ENCODE data around the gene MLLT6.

DNA sequence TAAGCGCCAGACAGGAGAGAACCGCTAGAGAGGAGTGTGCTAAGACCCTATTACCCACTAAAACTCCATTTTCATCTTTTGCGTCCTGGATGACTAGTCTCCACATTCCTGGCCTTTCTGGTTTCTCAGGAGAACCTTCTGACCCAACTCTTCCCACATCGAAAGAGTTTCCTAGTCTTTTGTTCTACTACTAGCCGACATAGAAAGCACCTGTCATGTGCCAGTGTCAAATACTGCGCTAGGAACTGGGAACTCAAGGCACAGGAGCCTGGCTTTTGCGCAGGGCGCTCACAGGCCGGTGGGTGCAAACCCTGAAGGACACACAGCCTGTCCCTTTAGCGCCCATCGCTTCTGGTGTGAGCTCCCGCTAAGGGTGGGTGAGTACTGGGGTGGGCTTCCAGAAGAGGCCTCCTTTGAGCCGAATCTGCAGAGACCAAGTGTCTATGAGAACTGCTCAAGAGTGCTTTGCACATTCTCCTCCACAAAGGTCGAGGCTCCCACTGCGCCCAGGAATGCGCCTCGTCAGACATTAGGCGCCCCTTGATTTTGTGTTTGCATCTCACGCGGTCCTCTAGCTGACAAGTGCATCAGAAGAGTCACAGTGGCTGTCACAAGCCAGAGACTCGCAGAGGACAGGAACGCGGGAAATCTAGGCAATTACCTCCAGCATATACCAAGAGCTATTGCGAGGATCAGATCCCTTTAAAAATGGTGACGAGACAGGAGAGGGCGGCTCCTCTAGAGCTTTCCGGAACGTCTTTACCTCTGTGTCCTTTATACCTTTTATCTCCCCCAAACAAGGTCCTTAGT, 45.4 kb downstream of the MLLT6 start:
- TF ChIP-seq, protein P1, sequence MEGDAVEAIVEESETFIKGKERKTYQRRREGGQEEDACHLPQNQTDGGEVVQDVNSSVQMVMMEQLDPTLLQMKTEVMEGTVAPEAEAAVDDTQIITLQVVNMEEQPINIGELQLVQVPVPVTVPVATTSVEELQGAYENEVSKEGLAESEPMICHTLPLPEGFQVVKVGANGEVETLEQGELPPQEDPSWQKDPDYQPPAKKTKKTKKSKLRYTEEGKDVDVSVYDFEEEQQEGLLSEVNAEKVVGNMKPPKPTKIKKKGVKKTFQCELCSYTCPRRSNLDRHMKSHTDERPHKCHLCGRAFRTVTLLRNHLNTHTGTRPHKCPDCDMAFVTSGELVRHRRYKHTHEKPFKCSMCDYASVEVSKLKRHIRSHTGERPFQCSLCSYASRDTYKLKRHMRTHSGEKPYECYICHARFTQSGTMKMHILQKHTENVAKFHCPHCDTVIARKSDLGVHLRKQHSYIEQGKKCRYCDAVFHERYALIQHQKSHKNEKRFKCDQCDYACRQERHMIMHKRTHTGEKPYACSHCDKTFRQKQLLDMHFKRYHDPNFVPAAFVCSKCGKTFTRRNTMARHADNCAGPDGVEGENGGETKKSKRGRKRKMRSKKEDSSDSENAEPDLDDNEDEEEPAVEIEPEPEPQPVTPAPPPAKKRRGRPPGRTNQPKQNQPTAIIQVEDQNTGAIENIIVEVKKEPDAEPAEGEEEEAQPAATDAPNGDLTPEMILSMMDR (IDR thresholded peaks at IDR 0.05 in 4 of 5, conservative IDR thresholded peaks at IDR 0.05 in 1 of 5) = no peak
- TF ChIP-seq POLR2A (IDR thresholded peaks at IDR 0.05) = no peak

All from gastrocnemius medialis (tissue), 4 donors.